Measurements from ENCODE around the gene P3H4. TPM values are rescaled to one million over a fixed set of nuclear protein-coding genes. Genes with fewer than 3 reads are reported as not detected.
"Not testable (repeated sequence)": the region's sequence is repeated elsewhere in the genome, so short reads cannot be mapped to it uniquely, and the experiment has no call there.

Gene P3H4
- total RNA-seq, 1 experiment from 2014 or later: 36.0 TPM

GRCh38 chr17:41792845-41793783 is 18.6 kb downstream of the P3H4 start:
- DNase-seq (ENCODE audit: low read depth): peak; percentile 74

- no peak for DNase-seq (ENCODE audit: low read depth)
Observed at GRCh38 chr17:41787021-41787418, 24.7 kb downstream of the P3H4 start.

- peak; percentile 98 for DNase-seq (ENCODE audit: low read depth)
Observed at GRCh38 chr17:41786227-41787020, 25.3 kb downstream of the P3H4 start, which contains the start of gene JUP. TSS of gene JUP (minus strand) at chr17:41786711. CDS start at chr17:41771854, 14,857 bp downstream.

GRCh38 chr17:41785859-41786226 is 25.9 kb downstream of the P3H4 start:
- peak; percentile 24 for DNase-seq (ENCODE audit: low read depth)

- DNase-seq (ENCODE audit: low read depth): no peak
Observed at GRCh38 chr17:41785091-41785858, 26.5 kb downstream of the P3H4 start.

GRCh38 chr17:41784207-41784744 is 27.5 kb downstream of the P3H4 start:
- DNase-seq (ENCODE audit: low read depth): peak; percentile 68

GRCh38 chr17:41782142-41782541 is 29.6 kb downstream of the P3H4 start:
- DNase-seq (ENCODE audit: low read depth): no peak

- no peak for DNase-seq (ENCODE audit: low read depth)
Observed at GRCh38 chr17:41781404-41782110, 30.2 kb downstream of the P3H4 start.

GRCh38 chr17:41779954-41780353 is 31.8 kb downstream of the P3H4 start:
- DNase-seq (ENCODE audit: low read depth): no peak

GRCh38 chr17:41777574-41778188 is 34.1 kb downstream of the P3H4 start:
- DNase-seq (ENCODE audit: low read depth): peak; percentile 97

- DNase-seq (ENCODE audit: low read depth): no peak
Observed at GRCh38 chr17:41777157-41777573, 34.6 kb downstream of the P3H4 start.

GRCh38 chr17:41776262-41776900 is 35.4 kb downstream of the P3H4 start:
- not testable (repeated sequence) for DNase-seq (ENCODE audit: low read depth)

- no peak for DNase-seq (ENCODE audit: low read depth)
Observed at GRCh38 chr17:41775394-41776226, 36.1 kb downstream of the P3H4 start.

GRCh38 chr17:41773731-41774193 is 38.0 kb downstream of the P3H4 start:
- DNase-seq (ENCODE audit: low read depth): peak; percentile 57

GRCh38 chr17:41773190-41773588 is 38.6 kb downstream of the P3H4 start:
- peak; percentile 92 for DNase-seq (ENCODE audit: low read depth)

- no peak for DNase-seq (ENCODE audit: low read depth)
Observed at GRCh38 chr17:41772586-41773189, 39.1 kb downstream of the P3H4 start.

GRCh38 chr17:41772218-41772585 is 39.5 kb downstream of the P3H4 start:
- no peak for DNase-seq (ENCODE audit: low read depth)

- DNase-seq (ENCODE audit: low read depth): no peak
Observed at GRCh38 chr17:41771389-41772206, 40.2 kb downstream of the P3H4 start.

All from RPMI7951 (cell line).